Caco-2 (cell line): ENCODE results near the gene SLC27A3. TPM values are rescaled to one million over a fixed set of nuclear protein-coding genes. Genes with fewer than 3 reads are reported as not detected.

ENCODE experiments used
- BruUV-seq: library from RNA; stranded (reverse); fragments of 400-500 nt; replicated peaks from 2 replicates; lab custom pipeline; 2021; lab: Mats Ljungman, UMichigan
- CTCF ChIA-PET: fragments of 300-600 bp; sonication (Branson Sonifier 250); formaldehyde crosslinking; loops from one replicate; lab custom pipeline; 2022; ENCODE audit warnings: antibody characterized with exemption; lab: Charles Lee
- POLR2A ChIA-PET: fragments of 300-600 bp; sonication (Branson Sonifier 250); formaldehyde crosslinking; loops from one replicate; lab custom pipeline; 2022; ENCODE audit warnings: antibody characterized with exemption; lab: Charles Lee
- DNase-seq, 2 experiments: peaks; one replicate each; pipeline versions ENCODE4 v3.0.0 to v3.0.0-alpha.2; 2020 to 2022
- H3K27me3 ChIP-seq: replicated peaks from 2 replicates; pipeline ENCODE4 v1.6.0; 2011; ENCODE audit warnings: low read length; ENCODE audit not compliant: control insufficient read depth, insufficient read depth
- H3K36me3 ChIP-seq: 2 replicates; pipeline ENCODE4 v1.5.1; 2011; ENCODE audit warnings: low read length; ENCODE audit not compliant: control insufficient read depth, insufficient read depth
- H3K4me1 ChIP-seq: fragments of 250-450 bp; sonication (Bioruptor Pico); 2 replicates; pipeline ENCODE4 v1.5.1; 2020; ENCODE audit warnings: mild to moderate bottlenecking
- H3K4me3 ChIP-seq: 2 replicates; pipeline ENCODE4 v1.5.1; 2011; ENCODE audit warnings: low read depth, mild to moderate bottlenecking, control low read depth, low read length
- H3K9me3 ChIP-seq: fragments of 250-450 bp; sonication (Bioruptor Pico); 2 replicates; pipeline ENCODE4 v1.5.1; 2020; ENCODE audit warnings: mild to moderate bottlenecking, moderate library complexity
- H3K27ac Mint-ChIP-seq: one replicate; pipeline ENCODE4 v1.8.0; 2022; ENCODE audit warnings: mixed read lengths; ENCODE audit not compliant: unreplicated experiment
- H3K27me3 Mint-ChIP-seq: one replicate; pipeline ENCODE4 v1.8.0; 2022; ENCODE audit warnings: mixed read lengths; ENCODE audit not compliant: insufficient read depth, unreplicated experiment
- H3K36me3 Mint-ChIP-seq: one replicate; pipeline ENCODE4 v1.8.0; 2022; ENCODE audit warnings: mild to moderate bottlenecking, mixed read lengths; ENCODE audit not compliant: insufficient read depth, unreplicated experiment
- H3K4me1 Mint-ChIP-seq: one replicate; pipeline ENCODE4 v1.8.0; 2022; ENCODE audit warnings: low read depth, mixed read lengths; ENCODE audit not compliant: unreplicated experiment
- H3K4me3 Mint-ChIP-seq: one replicate; pipeline ENCODE4 v1.8.0; 2022; ENCODE audit warnings: mild to moderate bottlenecking, moderate library complexity, mixed read lengths; ENCODE audit not compliant: unreplicated experiment
- H3K9me3 Mint-ChIP-seq: one replicate; pipeline ENCODE4 v1.8.0; 2022; ENCODE audit warnings: mixed read lengths; ENCODE audit not compliant: unreplicated experiment
- intact Hi-C: fragments of 100-400 bp; cut with micrococcal nuclease; formaldehyde crosslinking; loops from one replicate; pipeline ENCODE4 v1.10.0; 2022; ENCODE audit not compliant: unreplicated experiment
- total RNA-seq: library from RNA; stranded (reverse); gene quantifications from 2 replicates; pipeline ENCODE4 v1.2.3, GENCODE V29; 2022
- TF ChIP-seq, protein P1 (sequence below), 2 experiments: fragments of 200-600 bp in 1 of 2; IDR thresholded peaks; 1 replicate in 1 of 2; 2 replicates in 1 of 2; pipeline versions ENCODE4 v1.5.1 to v1.8.0; 2011 to 2022; ENCODE audit warnings: antibody characterized with exemption in 1 of 2, control low read depth in 1 of 2, inconsistent platforms in 1 of 2, low read depth in 1 of 2, low read length in 1 of 2, mild to moderate bottlenecking in 1 of 2, moderate library complexity in 1 of 2; ENCODE audit not compliant: insufficient read depth in 1 of 2, severe bottlenecking in 1 of 2, unreplicated experiment in 1 of 2

The SLC27A3 gene
- total RNA-seq, 1 experiment from 2014 or later = 22.8 TPM

DNA sequence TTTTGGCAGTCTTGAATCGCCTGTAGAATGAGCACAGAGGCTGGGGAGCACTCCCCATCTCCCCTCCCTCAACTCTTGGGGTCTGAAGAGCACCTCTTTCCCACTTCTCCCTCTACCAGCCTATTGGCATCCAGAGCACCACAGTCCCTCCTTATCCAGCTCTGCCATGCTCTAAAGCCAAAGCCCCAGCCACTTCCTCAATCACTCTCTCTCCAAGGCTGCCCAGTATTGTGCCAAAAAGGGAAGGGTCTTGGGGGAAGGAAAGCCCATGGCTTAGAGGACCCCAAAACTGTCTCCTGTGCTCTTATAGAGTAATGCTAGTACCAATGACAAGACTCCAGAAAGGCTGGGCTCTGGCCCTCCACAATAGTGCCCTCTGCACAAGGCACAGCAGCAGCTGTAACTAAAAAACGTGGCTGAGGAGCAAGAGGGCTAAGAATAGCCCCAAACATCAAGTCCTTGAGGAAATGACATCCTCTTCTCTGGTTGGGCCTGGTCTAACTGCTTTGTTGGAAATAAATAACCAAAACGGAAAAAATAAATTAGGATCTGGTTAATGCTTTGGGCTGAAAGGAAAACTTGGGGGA lies 28.4 kb downstream of the SLC27A3 start:
- Histone ChIP-seq H3K9me3 (no peaks in the 10 kb centered on the region), H3K27me3 (no peaks in the 10 kb centered on the region), H3K36me3 (no peaks in the 10 kb centered on the region), H3K4me1 (no peaks in the 10 kb centered on the region), H3K4me3 (no peak overlapping the region)
- H3K9me3 Mint-ChIP-seq = no peaks in the 10 kb centered on the region
- ChIA-PET POLR2A (no interaction called here), CTCF (interaction anchor here (1.0 kb wide), 1 partner anchor 119 kb away, joined by 6 read pairs; no protein-coding TSS in a partner anchor)
- H3K4me1 Mint-ChIP-seq = no peaks in the 10 kb centered on the region
- DNase-seq = no peak
- intact Hi-C loops = no loop called here
- no peak overlapping the region for H3K4me3 Mint-ChIP-seq
- TF ChIP-seq, protein P1, sequence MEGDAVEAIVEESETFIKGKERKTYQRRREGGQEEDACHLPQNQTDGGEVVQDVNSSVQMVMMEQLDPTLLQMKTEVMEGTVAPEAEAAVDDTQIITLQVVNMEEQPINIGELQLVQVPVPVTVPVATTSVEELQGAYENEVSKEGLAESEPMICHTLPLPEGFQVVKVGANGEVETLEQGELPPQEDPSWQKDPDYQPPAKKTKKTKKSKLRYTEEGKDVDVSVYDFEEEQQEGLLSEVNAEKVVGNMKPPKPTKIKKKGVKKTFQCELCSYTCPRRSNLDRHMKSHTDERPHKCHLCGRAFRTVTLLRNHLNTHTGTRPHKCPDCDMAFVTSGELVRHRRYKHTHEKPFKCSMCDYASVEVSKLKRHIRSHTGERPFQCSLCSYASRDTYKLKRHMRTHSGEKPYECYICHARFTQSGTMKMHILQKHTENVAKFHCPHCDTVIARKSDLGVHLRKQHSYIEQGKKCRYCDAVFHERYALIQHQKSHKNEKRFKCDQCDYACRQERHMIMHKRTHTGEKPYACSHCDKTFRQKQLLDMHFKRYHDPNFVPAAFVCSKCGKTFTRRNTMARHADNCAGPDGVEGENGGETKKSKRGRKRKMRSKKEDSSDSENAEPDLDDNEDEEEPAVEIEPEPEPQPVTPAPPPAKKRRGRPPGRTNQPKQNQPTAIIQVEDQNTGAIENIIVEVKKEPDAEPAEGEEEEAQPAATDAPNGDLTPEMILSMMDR (IDR thresholded peaks at IDR 0.05; ENCODE audit: insufficient read depth in 1 of 2, low read depth in 1 of 2, low read length in 1 of 2, severe bottlenecking in 1 of 2, unreplicated experiment in 1 of 2) = no peak
- H3K27me3 Mint-ChIP-seq = no peaks in the 10 kb centered on the region
- H3K27ac Mint-ChIP-seq = no peak overlapping the region
- H3K36me3 Mint-ChIP-seq = peaks cover 38% of the 10 kb centered on the region
- no TSS peak for BruUV-seq

- Mint-ChIP-seq H3K9me3 (no peaks in the 10 kb centered on the region), H3K27me3 (no peaks in the 10 kb centered on the region), H3K36me3 (peaks cover 43% of the 10 kb centered on the region), H3K4me3 (no peak overlapping the region), H3K4me1 (no peaks in the 10 kb centered on the region), H3K27ac (no peak overlapping the region)
- Histone ChIP-seq H3K4me3 (no peak overlapping the region), H3K9me3 (no peaks in the 10 kb centered on the region), H3K27me3 (no peaks in the 10 kb centered on the region), H3K4me1 (no peaks in the 10 kb centered on the region), H3K36me3 (no peaks in the 10 kb centered on the region)
- intact Hi-C loops = no loop called here
- DNase-seq = no peak
- ChIA-PET POLR2A (no interaction called here), CTCF (no interaction called here)
- BruUV-seq = no TSS peak
- TF ChIP-seq, protein P1 (IDR thresholded peaks at IDR 0.05; ENCODE audit: insufficient read depth in 1 of 2, low read depth in 1 of 2, low read length in 1 of 2, severe bottlenecking in 1 of 2, unreplicated experiment in 1 of 2) = no peak
Measured at GRCh38 chr1:153804112-153804511, 28.9 kb downstream of the SLC27A3 start.

- no peak overlapping the region for H3K4me3 Mint-ChIP-seq
- H3K9me3 Mint-ChIP-seq = no peaks in the 10 kb centered on the region
- ChIA-PET POLR2A (no interaction called here), CTCF (interaction anchor here (0.6 kb wide), 1 partner anchor 1502 kb away, joined by 6 read pairs; no protein-coding TSS in a partner anchor)
- intact Hi-C loops = no loop called here
- no peak for DNase-seq
- no peaks in the 10 kb centered on the region for H3K27me3 Mint-ChIP-seq
- no TSS peak for BruUV-seq
- Histone ChIP-seq H3K27me3 (no peaks in the 10 kb centered on the region), H3K4me1 (no peaks in the 10 kb centered on the region), H3K4me3 (no peak overlapping the region), H3K9me3 (no peaks in the 10 kb centered on the region), H3K36me3 (no peaks in the 10 kb centered on the region)
- no peaks in the 10 kb centered on the region for H3K4me1 Mint-ChIP-seq
- no peak overlapping the region for H3K27ac Mint-ChIP-seq
- H3K36me3 Mint-ChIP-seq = peaks cover 50% of the 10 kb centered on the region
- TF ChIP-seq, protein P1 (IDR thresholded peaks at IDR 0.05; ENCODE audit: insufficient read depth in 1 of 2, low read depth in 1 of 2, low read length in 1 of 2, severe bottlenecking in 1 of 2, unreplicated experiment in 1 of 2) = no peak
Measured at GRCh38 chr1:153805042-153805745, 30.0 kb downstream of the SLC27A3 start.
